HCT116 (cell line): ENCODE results near the gene UGT2A3. TPM values are rescaled to one million over a fixed set of nuclear protein-coding genes. Genes with fewer than 3 reads are reported as not detected.

ENCODE experiments used
- ATAC-seq: fragments of 200-7000 bp; cut with Tn5 transposase; 2 replicates; pipeline ENCODE4 v1.9.1; 2020; ENCODE audit warnings: mild to moderate bottlenecking, moderate library complexity
- BruUV-seq: library from RNA; stranded (reverse); fragments of 400-500 nt; replicated peaks from 2 replicates; lab custom pipeline; 2021; lab: Mats Ljungman, UMichigan
- CTCF ChIA-PET: fragments of 300-600 bp; sonication (Branson Sonifier 250); formaldehyde crosslinking; loops from one replicate; lab custom pipeline; 2021; ENCODE audit warnings: antibody characterized with exemption; lab: Charles Lee
- POLR2A ChIA-PET: fragments of 300-600, 350-600 bp; sonication (Branson Sonifier 250); formaldehyde crosslinking; loops from one replicate; lab custom pipeline; 2021; ENCODE audit warnings: antibody characterized with exemption; lab: Charles Lee
- RAD21 ChIA-PET, 2 experiments: fragments of 300-600 bp; sonication (Branson Sonifier 250); formaldehyde crosslinking; loops; one replicate each; lab custom pipeline; 2023; ENCODE audit warnings: low total read pairs in 2 of 2; ENCODE audit not compliant: uncharacterized antibody in 2 of 2, unreplicated experiment in 2 of 2, low non-redundant PET in 1 of 2; lab: Charles Lee
- DNase-seq: peaks from one replicate; pipeline ENCODE4 v3.0.0-alpha.2; 2010; ENCODE audit warnings: low read depth, low spot score
- H2AFZ ChIP-seq: fragments of 200-600 bp; shearing (Covaris generic), sonication (generic); 2 replicates; pipeline ENCODE4 v1.6.1; 2017; ENCODE audit warnings: low read depth, mixed run types, mixed read lengths, antibody characterized with exemption, low read length; ENCODE audit not compliant: poor library complexity, severe bottlenecking
- H3K27ac ChIP-seq: 2 replicates; pipeline ENCODE4 v1.5.1; 2012; ENCODE audit warnings: low read depth, low read length
- H3K27me3 ChIP-seq: fragments of 200-600 bp; sonication (generic); 2 replicates; pipeline ENCODE4 v1.6.1; 2016; ENCODE audit warnings: mixed run types, low read length, mixed read lengths; ENCODE audit not compliant: insufficient read depth
- H3K36me3 ChIP-seq, 2 experiments: fragments of 200-500 bp in 1 of 2; fragments of 200-600 bp in 1 of 2; sonication (Bioruptor generic) in 1 of 2; sonication (generic) in 1 of 2; 2 replicates each; pipeline versions ENCODE4 v1.5.1 to v1.6.1; 2014 to 2016; ENCODE audit warnings: low read length in 2 of 2, inconsistent platforms in 1 of 2, mixed read lengths in 1 of 2, mixed run types in 1 of 2; ENCODE audit not compliant: insufficient read depth in 2 of 2, control insufficient read depth in 1 of 2
- H3K4me1 ChIP-seq, 2 experiments: fragments of 200-600 bp in 1 of 2; sonication (generic) in 1 of 2; 2 replicates each; pipeline versions ENCODE4 v1.5.1 to v1.6.1; 2012 to 2017; ENCODE audit warnings: low read length in 2 of 2, inconsistent platforms in 1 of 2, mild to moderate bottlenecking in 1 of 2, mixed read lengths in 1 of 2, mixed run types in 1 of 2, moderate library complexity in 1 of 2; ENCODE audit not compliant: insufficient read depth in 2 of 2, control insufficient read depth in 1 of 2
- H3K4me2 ChIP-seq: fragments of 200-600 bp; sonication (generic); 2 replicates; pipeline ENCODE4 v1.6.1; 2017; ENCODE audit warnings: mixed run types, low read length, mixed read lengths
- H3K4me3 ChIP-seq, 2 experiments: fragments of 200-600 bp in 1 of 2; sonication (generic) in 1 of 2; replicated peaks in 1 of 2; 2 replicates each; pipeline ENCODE4 v1.5.1; 2011 to 2016; ENCODE audit warnings: low read length in 2 of 2, control low read depth in 1 of 2, low read depth in 1 of 2, mild to moderate bottlenecking in 1 of 2, mixed read lengths in 1 of 2, mixed run types in 1 of 2
- H3K79me2 ChIP-seq: fragments of 200-600 bp; sonication (generic); 2 replicates; pipeline ENCODE4 v1.6.1; 2017; ENCODE audit warnings: mild to moderate bottlenecking, mixed run types, low read length, moderate library complexity, mixed read lengths; ENCODE audit not compliant: insufficient read depth
- H3K9ac ChIP-seq: fragments of 200-600 bp; sonication (generic); 2 replicates; pipeline ENCODE4 v1.6.1; 2016; ENCODE audit warnings: low read length, mixed read lengths
- H3K9me2 ChIP-seq: fragments of 200-600 bp; sonication (generic), shearing (Covaris generic); 2 replicates; pipeline ENCODE4 v1.6.1; 2017; ENCODE audit warnings: mixed run types, mild to moderate bottlenecking, moderate library complexity; ENCODE audit not compliant: insufficient read depth
- H3K9me3 ChIP-seq, 2 experiments: fragments of 200-500 bp in 1 of 2; fragments of 200-600 bp in 1 of 2; sonication (Bioruptor generic) in 1 of 2; sonication (generic) in 1 of 2; 2 replicates each; pipeline ENCODE4 v1.6.1; 2014 to 2017; ENCODE audit warnings: low read length in 2 of 2, mixed read lengths in 2 of 2, inconsistent platforms in 1 of 2, low read depth in 1 of 2, mild to moderate bottlenecking in 1 of 2, mixed run types in 1 of 2, moderate library complexity in 1 of 2; ENCODE audit not compliant: control insufficient read depth in 1 of 2, insufficient read depth in 1 of 2
- H4K20me1 ChIP-seq: fragments of 200-600 bp; sonication (generic), shearing (Covaris generic); 2 replicates; pipeline ENCODE4 v1.6.1; 2017; ENCODE audit warnings: mixed run types, mild to moderate bottlenecking, moderate library complexity; ENCODE audit not compliant: insufficient read depth
- ATF3 ChIP-seq: IDR thresholded peaks from 2 replicates; pipeline ENCODE4 v1.6.1; 2012
- EZH2 ChIP-seq: fragments of 200-600 bp; sonication (generic); IDR thresholded peaks from 2 replicates; pipeline ENCODE4 v1.6.1; 2017; ENCODE audit warnings: antibody characterized with exemption, mixed run types
- FOSL1 ChIP-seq: IDR thresholded peaks from 2 replicates; pipeline ENCODE4 v1.6.1; 2012; ENCODE audit warnings: low read depth
- RAD21 ChIP-seq: IDR thresholded peaks from 2 replicates; pipeline ENCODE4 v1.6.1; 2012; ENCODE audit warnings: low read depth, mild to moderate bottlenecking
- SP1 ChIP-seq: IDR thresholded peaks from 2 replicates; pipeline ENCODE4 v1.6.1; 2012; ENCODE audit warnings: low read depth
- ZBTB33 ChIP-seq: IDR thresholded peaks from 2 replicates; pipeline ENCODE4 v1.6.1; 2011; ENCODE audit warnings: mild to moderate bottlenecking, low read length, moderate library complexity; ENCODE audit not compliant: insufficient replicate concordance; ENCODE audit errors: extremely low read depth
- ZFX ChIP-seq: fragments of 450-650 bp; IDR thresholded peaks from 2 replicates; pipeline ENCODE4 v1.6.1; 2017
- ZNF274 ChIP-seq: fragments of 200-500 bp; sonication (Bioruptor generic); IDR thresholded peaks from 2 replicates; pipeline ENCODE4 v1.6.1; 2014; ENCODE audit warnings: mild to moderate bottlenecking, low read depth, low read length, inconsistent platforms
- intact Hi-C: fragments of 100-400 bp; cut with micrococcal nuclease; formaldehyde crosslinking; loops from 2 replicates; pipeline ENCODE4 v1.10.0; 2022
- total RNA-seq: library from RNA; stranded (reverse); gene quantifications from one replicate; pipeline ENCODE4 v1.2.1, GENCODE V29; 2021; ENCODE audit not compliant: unreplicated experiment

Gene UGT2A3
- total RNA-seq, 1 experiment from 2014 or later, result not detected

- H3K9me3 ChIP-seq, result no peaks in the 10 kb centered on the region
- H3K4me2 ChIP-seq, result no peak overlapping the region
- H3K27me3 ChIP-seq, result no peaks in the 10 kb centered on the region
- H3K27ac ChIP-seq, result no peak overlapping the region
- no peak for TF ChIP-seq ZNF274
- TF ChIP-seq ZBTB33, result no peak
- no peak for TF ChIP-seq FOSL1
- no peak for TF ChIP-seq SP1
- no peaks in the 10 kb centered on the region for H3K9me2 ChIP-seq
- POLR2A ChIA-PET, result no interaction called here
- no peak for DNase-seq
- intact Hi-C loops, result no loop called here
- no peak overlapping the region for H3K9ac ChIP-seq
- no peaks in the 10 kb centered on the region for H3K36me3 ChIP-seq
- no peaks in the 10 kb centered on the region for H4K20me1 ChIP-seq
- H3K79me2 ChIP-seq, result no peaks in the 10 kb centered on the region
- no peak overlapping the region for H3K4me3 ChIP-seq
- no peaks in the 10 kb centered on the region for H3K4me1 ChIP-seq
- no peak for ATAC-seq
- H2AFZ ChIP-seq, result no peak overlapping the region
- CTCF ChIA-PET, result no interaction called here
- no TSS peak for BruUV-seq
- RAD21 ChIA-PET, result no interaction called here
Measured at GRCh38 chr4:68907788-68908700, 43.6 kb downstream of the UGT2A3 start.

- ChIA-PET CTCF (no interaction called here), RAD21 (no interaction called here), POLR2A (no interaction called here)
- no peak for TF ChIP-seq EZH2
- TF ChIP-seq FOSL1, result no peak
- no peak for TF ChIP-seq ZFX
- TF ChIP-seq RAD21, result no peak
- no peak for TF ChIP-seq ATF3
- no peak for TF ChIP-seq ZBTB33
- no peaks in the 10 kb centered on the region for H3K4me1 ChIP-seq
- H3K79me2 ChIP-seq, result no peaks in the 10 kb centered on the region
- no peak overlapping the region for H3K4me3 ChIP-seq
- DNase-seq (no peak), ATAC-seq (no peak)
- no peaks in the 10 kb centered on the region for H3K9me2 ChIP-seq
- H3K4me2 ChIP-seq, result no peak overlapping the region
- no peaks in the 10 kb centered on the region for H3K36me3 ChIP-seq
- no peak overlapping the region for H3K27ac ChIP-seq
- no peaks in the 10 kb centered on the region for H3K27me3 ChIP-seq
- no peak overlapping the region for H2AFZ ChIP-seq
- no TSS peak for BruUV-seq
- no peak overlapping the region for H3K9ac ChIP-seq
- H3K9me3 ChIP-seq, result no peaks in the 10 kb centered on the region
- no peaks in the 10 kb centered on the region for H4K20me1 ChIP-seq
- intact Hi-C loops, result no loop called here
Measured at GRCh38 chr4:68907245-68907644, 44.4 kb downstream of the UGT2A3 start.
